Astrocyte of the spinal cord (primary cell): ENCODE data around the gene PTPN4.

Experiments
- DNase-seq: peaks from one replicate; pipeline ENCODE4 v3.0.0; 2011; ENCODE audit warnings: low read depth, low spot score
- H3K4me3 ChIP-seq: 2 replicates; pipeline ENCODE4 v1.5.1; 2011; ENCODE audit warnings: low read depth, mild to moderate bottlenecking, low read length, moderate library complexity
- in situ Hi-C: cut with HindIII; loops from 2 replicates; pipeline ENCODE4 v1.10.0; 2017; ENCODE audit warnings: low sequenced_read_pairs
- TF ChIP-seq, protein P1 (sequence below): IDR thresholded peaks from 2 replicates; pipeline ENCODE4 v1.5.1; 2012; ENCODE audit warnings: low read depth, mild to moderate bottlenecking, low read length, inconsistent platforms

Gene PTPN4

GRCh38 chr2:119837759-119838158 is 78.0 kb downstream of the PTPN4 start:
- in situ Hi-C loops: no loop called here
- DNase-seq: no peak
- TF ChIP-seq, protein P1, sequence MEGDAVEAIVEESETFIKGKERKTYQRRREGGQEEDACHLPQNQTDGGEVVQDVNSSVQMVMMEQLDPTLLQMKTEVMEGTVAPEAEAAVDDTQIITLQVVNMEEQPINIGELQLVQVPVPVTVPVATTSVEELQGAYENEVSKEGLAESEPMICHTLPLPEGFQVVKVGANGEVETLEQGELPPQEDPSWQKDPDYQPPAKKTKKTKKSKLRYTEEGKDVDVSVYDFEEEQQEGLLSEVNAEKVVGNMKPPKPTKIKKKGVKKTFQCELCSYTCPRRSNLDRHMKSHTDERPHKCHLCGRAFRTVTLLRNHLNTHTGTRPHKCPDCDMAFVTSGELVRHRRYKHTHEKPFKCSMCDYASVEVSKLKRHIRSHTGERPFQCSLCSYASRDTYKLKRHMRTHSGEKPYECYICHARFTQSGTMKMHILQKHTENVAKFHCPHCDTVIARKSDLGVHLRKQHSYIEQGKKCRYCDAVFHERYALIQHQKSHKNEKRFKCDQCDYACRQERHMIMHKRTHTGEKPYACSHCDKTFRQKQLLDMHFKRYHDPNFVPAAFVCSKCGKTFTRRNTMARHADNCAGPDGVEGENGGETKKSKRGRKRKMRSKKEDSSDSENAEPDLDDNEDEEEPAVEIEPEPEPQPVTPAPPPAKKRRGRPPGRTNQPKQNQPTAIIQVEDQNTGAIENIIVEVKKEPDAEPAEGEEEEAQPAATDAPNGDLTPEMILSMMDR: no peak
- H3K4me3 ChIP-seq: no peak overlapping the region

GRCh38 chr2:119838179-119838578 is 78.5 kb downstream of the PTPN4 start:
- TF ChIP-seq, protein P1: no peak
- in situ Hi-C loops: no loop called here
- H3K4me3 ChIP-seq: no peak overlapping the region
- no peak for DNase-seq

DNA sequence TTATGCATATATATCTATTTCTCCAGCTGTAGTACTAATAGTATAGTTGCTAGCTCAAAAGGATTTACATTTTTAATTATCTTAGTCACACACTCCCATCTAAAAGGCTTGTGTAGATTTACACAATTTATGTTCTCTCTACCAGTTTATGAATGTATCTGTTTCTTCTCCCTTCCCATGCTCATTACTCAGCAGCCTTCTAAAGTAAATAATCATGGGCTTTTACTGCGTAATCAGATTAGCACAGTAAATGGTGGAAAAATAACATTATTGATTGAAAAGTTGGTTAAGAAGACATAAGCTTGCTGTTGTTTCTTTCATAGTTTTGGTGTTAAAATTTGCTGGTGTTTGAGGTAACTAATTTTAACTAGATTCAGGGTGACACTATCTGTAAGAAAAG is 81.8 kb downstream of the PTPN4 start:
- TF ChIP-seq, protein P1: no peak
- in situ Hi-C loops: no loop called here
- DNase-seq: no peak
- no peak overlapping the region for H3K4me3 ChIP-seq

DNA sequence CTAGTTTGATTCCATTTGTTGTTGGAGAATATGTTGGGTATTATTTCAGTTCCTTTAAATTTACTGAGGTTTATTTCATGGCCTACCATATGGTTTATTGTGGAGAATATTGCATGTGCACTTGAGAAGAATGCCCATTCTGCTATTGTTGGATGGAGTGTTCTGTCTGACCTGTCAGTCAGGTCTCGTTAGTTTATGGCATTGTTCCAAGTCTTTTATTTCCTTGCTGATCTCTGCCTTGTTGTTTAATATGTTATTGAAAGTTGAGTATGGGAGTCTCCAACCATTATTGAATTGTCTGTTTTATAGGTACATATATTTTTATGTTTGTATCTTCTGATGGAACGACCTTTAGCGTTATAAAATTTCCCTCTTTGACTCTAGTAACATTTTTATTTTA is 86.3 kb downstream of the PTPN4 start:
- no peak for DNase-seq
- TF ChIP-seq, protein P1: no peak
- no peak overlapping the region for H3K4me3 ChIP-seq
- in situ Hi-C loops: no loop called here

DNA sequence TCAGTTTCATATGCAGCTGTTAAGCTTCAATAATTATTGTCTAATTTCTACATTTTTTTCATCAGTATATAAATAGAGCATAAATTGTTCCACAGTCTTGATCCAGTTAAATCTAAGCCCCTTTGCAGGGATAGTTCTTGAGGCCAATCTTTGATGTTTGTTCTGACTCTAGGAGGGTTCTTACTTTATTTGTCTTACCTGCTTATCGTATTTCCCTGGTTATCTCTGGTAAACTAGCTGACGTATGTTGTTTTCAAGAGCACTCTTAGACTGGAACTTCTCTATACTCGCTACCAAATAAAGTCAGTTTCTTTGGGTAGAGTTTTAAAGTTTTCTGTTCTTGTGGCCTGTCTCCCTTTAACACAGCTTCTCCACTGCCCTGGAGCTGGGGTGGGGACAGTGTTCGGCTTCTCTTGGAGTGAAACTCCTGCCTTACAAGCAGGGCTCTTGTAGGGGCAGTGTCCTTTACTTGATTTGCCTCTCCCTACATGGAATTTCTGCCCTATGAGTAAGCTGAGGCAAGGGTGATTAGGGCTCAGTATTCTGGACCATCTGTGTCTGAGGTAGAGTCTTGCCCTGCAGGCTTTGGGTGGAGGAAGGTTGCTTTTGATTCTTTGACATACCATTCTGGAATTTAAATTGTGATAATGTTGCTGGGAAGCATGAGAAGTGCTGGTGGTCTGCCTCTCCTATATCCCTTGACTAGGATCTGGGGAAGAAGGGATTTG is 90.3 kb downstream of the PTPN4 start:
- no peak for DNase-seq
- in situ Hi-C loops: no loop called here
- no peak overlapping the region for H3K4me3 ChIP-seq
- TF ChIP-seq, protein P1: no peak

GRCh38 chr2:119852214-119852613 is 92.5 kb downstream of the PTPN4 start:
- no peak overlapping the region for H3K4me3 ChIP-seq
- no peak for DNase-seq
- TF ChIP-seq, protein P1: no peak
- in situ Hi-C loops: no loop called here
